ENCODE measurements around the gene GSN. TPM values are rescaled to one million over a fixed set of nuclear protein-coding genes. Genes with fewer than 3 reads are reported as not detected.

GSN gene
- total RNA-seq, 1 experiment from 2014 or later = 28.4 TPM

- H3K27me3 ChIP-seq (replicated peaks; ENCODE audit: insufficient read depth, low read depth, low read length, poor library complexity) = no peaks in the 10 kb centered on the region
- H3K4me1 ChIP-seq (ENCODE audit: insufficient read depth, low read length, poor library complexity, severe bottlenecking) = peaks cover 5% of the 10 kb centered on the region
- no peaks in the 10 kb centered on the region for H3K9me3 ChIP-seq (ENCODE audit: low read depth, low read length, poor library complexity, severe bottlenecking)
- no peak overlapping the region for H3K4me3 ChIP-seq (ENCODE audit: low read depth, low read length, poor library complexity, severe bottlenecking)
- no peak for TF ChIP-seq EZH2 (IDR thresholded peaks at IDR 0.05; ENCODE audit: borderline replicate concordance, low read depth, low read length, poor library complexity, severe bottlenecking)
- no peak for TF ChIP-seq CTCF (conservative IDR thresholded peaks at IDR 0.05; ENCODE audit: low read depth, low read length)
- H3K36me3 ChIP-seq (ENCODE audit: insufficient read depth, low read length, poor library complexity, severe bottlenecking) = peaks cover 22% of the 10 kb centered on the region
- intact Hi-C loops (cut with micrococcal nuclease; ENCODE audit: unreplicated experiment) = no loop called here
- CTCF ChIA-PET = interaction anchor here (0.7 to 1.5 kb wide), 3 partner anchors 11 to 67 kb away, joined by 5 to 6 read pairs (median 5); no protein-coding TSS in a partner anchor
- no TSS peak for BruUV-seq (replicated peaks)
- no peak for DNase-seq (ENCODE audit: low spot score)
- no peak overlapping the region for H3K27ac ChIP-seq (ENCODE audit: low read depth, low read length, poor library complexity, severe bottlenecking)
- POLR2A ChIA-PET (ENCODE audit: low non-redundant PET) = no interaction called here
These were observed 63.6 kb downstream of the GSN start for GRCh38 chr9:121331549-121331948.

- Histone ChIP-seq H3K4me1 (ENCODE audit: insufficient read depth, low read length, poor library complexity, severe bottlenecking) (peaks cover 5% of the 10 kb centered on the region), H3K36me3 (ENCODE audit: insufficient read depth, low read length, poor library complexity, severe bottlenecking) (peaks cover 22% of the 10 kb centered on the region), H3K27ac (ENCODE audit: low read depth, low read length, poor library complexity, severe bottlenecking) (no peak overlapping the region), H3K27me3 (replicated peaks; ENCODE audit: insufficient read depth, low read depth, low read length, poor library complexity) (no peaks in the 10 kb centered on the region), H3K9me3 (ENCODE audit: low read depth, low read length, poor library complexity, severe bottlenecking) (no peaks in the 10 kb centered on the region), H3K4me3 (ENCODE audit: low read depth, low read length, poor library complexity, severe bottlenecking) (no peak overlapping the region)
- BruUV-seq (replicated peaks) = no TSS peak
- POLR2A ChIA-PET (ENCODE audit: low non-redundant PET) = no interaction called here
- DNase-seq (ENCODE audit: low spot score) = peak; percentile 61
- intact Hi-C loops (cut with micrococcal nuclease; ENCODE audit: unreplicated experiment) = no loop called here
- TF ChIP-seq EZH2 (IDR thresholded peaks at IDR 0.05; ENCODE audit: borderline replicate concordance, low read depth, low read length, poor library complexity, severe bottlenecking) (no peak), CTCF (conservative IDR thresholded peaks at IDR 0.05; ENCODE audit: low read depth, low read length) (peak; percentile 52)
- CTCF ChIA-PET = interaction anchor here (0.7 to 1.5 kb wide), 4 partner anchors 11 to 262 kb away, joined by 5 to 7 read pairs (median 6); no protein-coding TSS in a partner anchor
These were observed 64.2 kb downstream of the GSN start for GRCh38 chr9:121331992-121332685.

GRCh38 chr9:121333950-121334773 is 66.2 kb downstream of the GSN start:
- no peak for DNase-seq (ENCODE audit: low spot score)
- H3K4me3 ChIP-seq (ENCODE audit: low read depth, low read length, poor library complexity, severe bottlenecking) = no peak overlapping the region
- ChIA-PET POLR2A (ENCODE audit: low non-redundant PET) (interaction anchor here (0.6 kb wide), 1 partner anchor 73 kb away, joined by 4 read pairs; no protein-coding TSS in a partner anchor), CTCF (interaction anchor here (0.6 kb wide), 1 partner anchor 41 kb away, joined by 3 read pairs; no protein-coding TSS in a partner anchor)
- peaks cover 5% of the 10 kb centered on the region for H3K4me1 ChIP-seq (ENCODE audit: insufficient read depth, low read length, poor library complexity, severe bottlenecking)
- intact Hi-C loops (cut with micrococcal nuclease; ENCODE audit: unreplicated experiment) = no loop called here
- no peaks in the 10 kb centered on the region for H3K27me3 ChIP-seq (replicated peaks; ENCODE audit: insufficient read depth, low read depth, low read length, poor library complexity)
- H3K9me3 ChIP-seq (ENCODE audit: low read depth, low read length, poor library complexity, severe bottlenecking) = no peaks in the 10 kb centered on the region
- H3K27ac ChIP-seq (ENCODE audit: low read depth, low read length, poor library complexity, severe bottlenecking) = no peak overlapping the region
- no TSS peak for BruUV-seq (replicated peaks)
- TF ChIP-seq CTCF (conservative IDR thresholded peaks at IDR 0.05; ENCODE audit: low read depth, low read length) (no peak), EZH2 (IDR thresholded peaks at IDR 0.05; ENCODE audit: borderline replicate concordance, low read depth, low read length, poor library complexity, severe bottlenecking) (no peak)
- peaks cover 19% of the 10 kb centered on the region for H3K36me3 ChIP-seq (ENCODE audit: insufficient read depth, low read length, poor library complexity, severe bottlenecking)

All from A673 (cell line).